Esophagus muscularis mucosa (tissue), 4 donors: ENCODE data around the gene HCAR3.

ENCODE experiments used
- CTCF ChIP-seq, 3 experiments: fragments of 200-600 bp in 2 of 3; fragments of 450-650 bp in 1 of 3; sonication (generic) in 2 of 3; IDR thresholded peaks; one replicate each; pipeline ENCODE4 v1.5.1; 2017 to 2019; ENCODE audit warnings: antibody characterized with exemption in 3 of 3, mild to moderate bottlenecking in 2 of 3, moderate library complexity in 1 of 3
- EP300 ChIP-seq: sonication (generic); formaldehyde crosslinking; IDR thresholded peaks from one replicate; pipeline ENCODE4 v1.6.1; 2017; ENCODE audit warnings: antibody characterized with exemption
- POLR2A ChIP-seq: fragments of 450-650 bp; IDR thresholded peaks from one replicate; pipeline ENCODE4 v1.6.1; 2017; ENCODE audit warnings: antibody characterized with exemption, moderate library complexity, mild to moderate bottlenecking, low read depth
- POLR2AphosphoS5 ChIP-seq, 2 donors: sonication (generic); formaldehyde crosslinking; IDR thresholded peaks; one replicate each; pipeline ENCODE4 v1.6.1; 2017; ENCODE audit warnings: antibody characterized with exemption in 2 of 2

- no peak for TF ChIP-seq CTCF (IDR thresholded peaks at IDR 0.05)
- no peak for TF ChIP-seq POLR2AphosphoS5 (IDR thresholded peaks at IDR 0.05)
- TF ChIP-seq POLR2A: no peak
- no peak for TF ChIP-seq EP300
Measured at GRCh38 chr12:122721057-122721545, 4.5 kb upstream of the HCAR3 start.
